ENCODE measurements around the gene POPDC3.

DNA sequence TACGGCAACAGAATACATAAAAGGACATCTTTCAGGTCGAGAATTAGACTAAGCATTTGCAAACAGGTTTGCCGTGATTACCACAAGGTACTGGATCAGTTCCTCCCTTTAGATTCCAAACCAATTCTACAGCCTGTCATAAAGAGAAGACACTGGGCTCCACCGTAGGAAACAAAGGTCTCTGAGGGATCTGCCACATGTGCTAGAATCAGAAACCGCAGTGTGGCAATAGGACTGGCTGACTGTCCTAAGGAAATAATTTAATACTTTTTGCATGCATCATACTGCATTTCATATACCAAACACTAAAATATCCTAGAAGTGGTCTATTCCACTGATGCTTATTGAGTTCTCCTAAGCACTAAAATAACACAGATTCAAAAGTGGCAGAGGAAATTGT lies 59.2 kb downstream of the POPDC3 start:
- TF ChIP-seq ZNF384 (IDR thresholded peaks at IDR 0.05): no peak
- TF ChIP-seq BHLHE40 (IDR thresholded peaks at IDR 0.05; ENCODE audit: borderline replicate concordance): no peak
- TF ChIP-seq TARDBP (IDR thresholded peaks at IDR 0.05): no peak
- TF ChIP-seq FOXA1 (IDR thresholded peaks at IDR 0.05): no peak
- TF ChIP-seq SP1 (IDR thresholded peaks at IDR 0.05): no peak
- TF ChIP-seq LEF1 (IDR thresholded peaks at IDR 0.05; ENCODE audit: borderline replicate concordance): no peak
- no peak for TF ChIP-seq L3MBTL2 (conservative IDR thresholded peaks at IDR 0.05)
- no peak for TF ChIP-seq ELF4 (IDR thresholded peaks at IDR 0.05)
- no peak for TF ChIP-seq HDGF (IDR thresholded peaks at IDR 0.05; ENCODE audit: borderline replicate concordance)
- no peak for TF ChIP-seq SUZ12 (IDR thresholded peaks at IDR 0.05)
- TF ChIP-seq, protein P1, sequence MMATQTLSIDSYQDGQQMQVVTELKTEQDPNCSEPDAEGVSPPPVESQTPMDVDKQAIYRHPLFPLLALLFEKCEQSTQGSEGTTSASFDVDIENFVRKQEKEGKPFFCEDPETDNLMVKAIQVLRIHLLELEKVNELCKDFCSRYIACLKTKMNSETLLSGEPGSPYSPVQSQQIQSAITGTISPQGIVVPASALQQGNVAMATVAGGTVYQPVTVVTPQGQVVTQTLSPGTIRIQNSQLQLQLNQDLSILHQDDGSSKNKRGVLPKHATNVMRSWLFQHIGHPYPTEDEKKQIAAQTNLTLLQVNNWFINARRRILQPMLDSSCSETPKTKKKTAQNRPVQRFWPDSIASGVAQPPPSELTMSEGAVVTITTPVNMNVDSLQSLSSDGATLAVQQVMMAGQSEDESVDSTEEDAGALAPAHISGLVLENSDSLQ (IDR thresholded peaks at IDR 0.05): no peak
- TF ChIP-seq FOXM1 (IDR thresholded peaks at IDR 0.05; ENCODE audit: borderline replicate concordance): no peak
- no peak for TF ChIP-seq FOXK2 (IDR thresholded peaks at IDR 0.05)

Data from HEK293T (cell line).